HG03064 (cell line): ENCODE measurements around the gene KLK12.

Source experiments
- ATAC-seq: cut with Tn5 transposase; IDR thresholded peaks from one replicate; pipeline ENCODE4 v1.9.1; 2021; ENCODE audit warnings: low read depth; ENCODE audit not compliant: unreplicated experiment

KLK12 gene

DNA sequence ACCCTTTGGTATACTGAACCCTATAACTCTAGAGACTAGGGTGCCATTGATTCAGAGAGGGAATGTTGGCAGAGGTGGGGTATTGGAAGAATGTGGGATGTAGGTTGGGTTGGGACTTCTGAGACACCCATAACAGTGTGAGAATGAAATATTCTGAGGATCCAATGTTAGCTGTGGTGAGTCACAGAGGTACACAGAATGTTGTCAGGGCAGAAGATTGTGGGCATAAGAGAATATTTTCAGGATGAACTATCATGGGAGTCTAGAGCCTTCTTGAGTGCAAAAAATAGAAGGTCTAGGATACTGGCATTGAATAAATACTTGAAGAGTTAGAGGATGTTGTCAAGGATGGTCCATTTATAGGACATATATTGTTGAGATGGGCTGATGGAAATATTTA is 21.1 kb upstream of the KLK12 start:
- ATAC-seq = no peak

DNA sequence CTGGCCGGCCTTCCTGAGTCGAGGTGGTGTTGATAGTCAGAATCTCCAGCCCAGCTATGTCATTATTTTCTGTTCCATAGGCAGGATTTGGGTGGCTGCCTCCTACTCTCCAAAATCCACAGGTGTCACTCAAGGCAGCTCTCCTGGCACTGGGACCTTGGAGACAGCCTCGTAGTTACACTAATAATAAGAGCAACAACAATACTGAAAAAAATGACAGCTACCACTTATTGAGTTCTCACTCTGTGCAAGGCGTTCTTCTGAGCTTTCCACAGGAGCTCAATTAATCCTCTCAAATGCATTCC is 12.2 kb upstream of the KLK12 start:
- ATAC-seq = no peak

GRCh38 chr19:51044327-51044726 is 9.5 kb upstream of the KLK12 start:
- no peak for ATAC-seq

DNA sequence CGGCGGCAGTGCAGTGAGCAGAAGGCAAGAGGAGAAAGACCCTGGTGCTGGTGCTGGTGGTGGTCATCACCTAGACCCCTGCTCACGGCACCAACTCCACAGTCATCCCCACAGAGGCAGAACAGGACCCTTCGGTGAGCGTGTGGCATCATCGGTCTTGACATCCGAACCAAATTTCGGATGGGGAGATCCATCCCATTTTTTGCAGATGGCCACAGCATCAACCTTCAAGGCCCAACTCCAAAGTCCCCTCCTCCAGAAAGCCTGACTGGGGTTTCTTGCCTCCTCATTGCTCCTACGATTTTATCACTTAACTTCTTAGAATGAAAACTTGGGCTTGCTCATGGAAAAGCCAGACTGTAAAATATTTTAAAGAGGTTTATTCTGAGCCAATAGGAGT is 8.7 kb upstream of the KLK12 start:
- ATAC-seq = no peak

DNA sequence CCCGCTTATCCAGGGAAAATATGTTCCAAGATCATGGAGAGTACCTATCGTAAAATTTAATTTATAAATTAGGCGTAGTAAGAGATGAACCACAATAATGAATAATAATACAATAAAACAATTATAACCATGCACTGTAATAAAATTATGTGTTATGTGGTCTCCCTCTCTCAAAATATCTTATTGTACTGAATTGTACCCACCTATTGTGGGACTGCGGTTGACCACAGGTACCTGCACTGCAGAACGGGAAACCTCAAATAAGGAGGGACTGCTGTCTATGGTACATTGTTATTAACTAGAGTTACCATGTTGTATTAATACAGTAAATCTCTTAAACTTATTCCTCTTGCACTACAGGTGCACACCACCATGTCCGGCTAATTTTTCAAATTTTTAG is 5.3 kb upstream of the KLK12 start:
- ATAC-seq = no peak

GRCh38 chr19:51036519-51036918 is 1.7 kb upstream of the KLK12 start:
- ATAC-seq = no peak

GRCh38 chr19:51031880-51032225 is 2.9 kb downstream of the KLK12 start:
- no peak for ATAC-seq

- no peak for ATAC-seq
These were observed 3.5 kb downstream of the KLK12 start for GRCh38 chr19:51031220-51031879.

DNA sequence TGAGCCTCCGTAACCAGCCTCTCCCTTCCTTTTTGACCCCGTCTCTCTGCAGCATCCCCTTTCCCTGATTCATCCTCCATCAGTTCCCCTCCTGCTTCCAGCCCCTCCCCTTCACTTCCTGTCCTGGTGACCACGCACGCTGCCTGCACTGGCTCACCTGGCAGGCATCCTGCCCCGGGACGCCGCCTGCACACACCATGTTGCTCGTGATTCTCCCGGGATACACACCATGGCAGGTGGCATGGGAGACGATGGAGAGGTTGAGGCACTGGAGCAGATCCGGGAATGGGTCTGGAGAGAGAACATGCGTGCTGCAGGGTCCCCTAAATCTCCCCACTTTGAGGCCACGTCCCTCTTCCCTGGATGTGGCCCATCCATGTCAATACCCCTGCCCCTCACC is 4.2 kb downstream of the KLK12 start:
- ATAC-seq = no peak

DNA sequence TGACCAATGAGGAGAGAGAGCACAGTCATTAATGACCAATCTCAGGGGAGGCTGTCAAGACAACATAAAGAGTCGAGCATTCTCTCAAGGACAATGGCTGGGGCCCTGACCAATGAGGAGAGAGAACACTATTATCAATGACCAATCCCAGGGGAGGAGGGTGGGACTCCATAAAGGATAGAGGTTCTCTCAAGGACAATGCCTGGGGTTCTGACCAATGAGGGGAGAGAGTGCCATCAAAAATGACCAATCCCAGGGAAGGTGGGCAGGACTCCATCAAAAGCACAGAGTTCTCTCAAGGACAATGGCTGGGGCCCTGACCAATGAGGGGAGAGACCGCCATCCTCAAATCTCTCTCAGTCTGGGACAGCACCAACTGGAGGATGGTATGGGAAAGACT is 5.1 kb downstream of the KLK12 start:
- no peak for ATAC-seq

GRCh38 chr19:51027873-51028272 is 6.9 kb downstream of the KLK12 start:
- no peak for ATAC-seq

GRCh38 chr19:51027126-51027806 is 7.5 kb downstream of the KLK12 start:
- no peak for ATAC-seq

DNA sequence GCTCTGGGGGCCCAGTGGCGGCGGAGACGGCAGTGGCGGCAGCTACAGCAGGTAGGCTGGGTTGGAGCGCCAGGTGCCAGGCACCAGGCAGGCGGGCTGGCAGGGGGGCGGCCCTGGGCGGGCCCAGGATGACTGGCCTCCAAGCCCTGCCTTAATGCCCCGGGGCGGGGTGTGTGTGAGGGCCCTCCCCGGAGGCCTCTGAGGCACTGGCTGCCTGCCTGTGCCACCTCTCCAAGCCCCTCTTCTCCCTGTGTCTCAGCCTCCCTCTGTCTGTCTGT is 8.3 kb downstream of the KLK12 start, which contains the start of gene KLK11:
Gene KLK11, minus strand, starts transcription at position 63 of the 278 bp plus-strand sequence. CDS start 985 bp downstream, outside the sequence.
- ATAC-seq = no peak

- ATAC-seq = no peak
These were observed 8.8 kb downstream of the KLK12 start for GRCh38 chr19:51025809-51026553.

- ATAC-seq = no peak
These were observed 9.4 kb downstream of the KLK12 start for GRCh38 chr19:51025401-51025800.

GRCh38 chr19:51024924-51025323 is 9.9 kb downstream of the KLK12 start:
- ATAC-seq = no peak

DNA sequence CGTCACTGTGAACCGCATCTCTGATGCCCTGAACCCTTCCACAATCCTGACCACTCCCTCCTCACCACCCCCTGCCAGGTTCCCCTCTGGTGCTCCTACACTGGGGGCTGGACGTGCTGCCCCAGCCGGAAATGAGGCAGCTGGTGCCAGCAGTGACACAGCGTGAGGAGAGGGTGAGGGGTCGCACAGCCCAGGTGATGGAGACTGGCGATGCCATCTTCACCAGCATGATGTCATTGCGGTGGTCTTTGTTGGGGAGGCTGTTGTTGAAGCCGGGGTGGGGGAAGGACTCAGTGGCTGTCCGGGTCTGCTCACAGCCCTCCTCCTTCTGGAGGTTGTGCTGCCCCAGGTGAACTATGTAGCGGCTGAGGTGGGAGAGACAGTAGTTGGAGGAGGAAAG is 10.9 kb downstream of the KLK12 start:
- no peak for ATAC-seq

GRCh38 chr19:51022526-51022925 is 12.3 kb downstream of the KLK12 start:
- no peak for ATAC-seq

DNA sequence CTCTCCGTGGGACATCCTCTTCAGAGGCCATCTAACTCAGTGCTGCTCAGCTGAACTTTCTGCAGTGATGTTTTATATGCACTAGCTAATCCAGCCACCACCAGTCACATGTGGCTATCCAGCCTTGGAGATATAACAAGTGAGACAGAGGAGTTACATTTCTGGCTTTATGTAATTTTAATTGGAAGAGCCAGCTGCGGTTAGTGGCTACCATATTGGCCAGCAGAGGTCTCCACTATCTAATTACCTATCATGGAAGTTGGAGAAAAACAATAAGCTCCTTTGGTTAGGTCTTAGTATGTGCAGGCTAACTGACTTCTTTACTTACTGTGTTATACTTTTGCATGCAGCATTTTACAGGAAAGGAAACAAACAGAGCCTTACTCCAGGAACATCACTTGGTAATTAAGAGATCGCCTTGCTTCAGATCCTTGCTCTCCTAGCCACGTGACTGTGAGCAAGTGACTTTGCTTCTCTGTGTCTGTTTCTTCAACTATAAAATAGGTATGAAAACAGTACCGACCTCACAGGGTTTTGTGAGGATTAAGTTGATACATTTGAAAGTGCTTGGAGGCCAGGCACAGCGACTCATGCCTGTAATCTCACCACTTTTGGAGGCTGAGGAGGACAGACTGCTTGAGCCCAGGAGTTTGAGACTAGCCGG is 13.7 kb downstream of the KLK12 start:
- no peak for ATAC-seq

GRCh38 chr19:51019544-51019925 is 15.3 kb downstream of the KLK12 start, which contains the start of gene KLK10:
Gene KLK10 (minus strand): TSS chr19:51019709. CDS start chr19:51019130, 579 bp downstream.
- no peak for ATAC-seq

DNA sequence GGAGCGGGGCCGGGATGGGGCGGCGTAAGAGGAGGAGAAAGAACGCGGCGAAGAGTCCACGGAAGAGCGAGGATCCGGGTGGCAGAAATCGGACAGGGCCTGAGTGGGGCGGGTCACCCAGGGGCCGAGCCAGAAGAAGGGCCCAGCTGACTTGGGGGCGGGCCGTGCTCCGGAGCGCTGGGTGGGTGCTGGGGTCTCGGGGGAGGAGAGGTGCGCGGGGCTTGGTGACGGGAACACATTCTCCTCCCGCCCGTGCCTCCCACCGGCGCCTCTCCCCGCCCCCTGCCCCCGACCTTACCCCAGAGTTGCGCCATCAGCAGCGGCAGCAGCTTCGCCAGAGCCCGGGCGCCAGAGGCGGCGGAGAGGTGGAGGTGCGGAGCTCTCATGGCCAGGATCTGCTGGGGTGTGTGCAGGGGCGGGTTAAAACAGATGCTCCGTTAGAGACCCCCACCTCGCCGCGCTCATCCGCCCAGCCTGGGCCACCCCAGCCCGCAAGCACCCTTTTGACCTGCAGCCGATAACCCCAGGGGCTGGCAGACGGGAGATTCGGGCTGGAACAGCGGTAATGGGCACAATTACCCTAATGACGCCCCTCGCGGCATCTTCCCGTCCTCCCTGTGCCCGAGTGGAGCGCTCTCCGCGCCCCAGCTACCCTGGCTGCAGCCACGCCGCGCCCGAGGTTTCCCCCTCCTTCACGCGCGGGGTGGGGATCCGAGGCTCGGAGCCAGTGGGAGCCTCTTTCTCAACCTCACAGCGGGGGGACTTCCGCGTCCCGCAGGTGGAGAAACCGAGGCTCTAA is 15.9 kb downstream of the KLK12 start:
- ATAC-seq = no peak
